Neural crest cell (in vitro differentiated cells): Measurements from ENCODE around the gene GALK1. TPM values are rescaled to one million over a fixed set of nuclear protein-coding genes. Genes with fewer than 3 reads are reported as not detected.

Experiments used
- DNase-seq: peaks from one replicate; pipeline ENCODE4 v3.0.0; 2021; ENCODE audit warnings: low read depth, mixed read lengths, low spot score
- H3K27ac Mint-ChIP-seq: one replicate; pipeline ENCODE4 v1.8.0; 2021; ENCODE audit warnings: mild to moderate bottlenecking, mixed read lengths; ENCODE audit not compliant: unreplicated experiment
- H3K27me3 Mint-ChIP-seq: 2 replicates; pipeline ENCODE4 v1.8.0; 2021; ENCODE audit warnings: low read depth, mild to moderate bottlenecking, mixed read lengths
- H3K36me3 Mint-ChIP-seq: 2 replicates; pipeline ENCODE4 v1.8.0; 2021; ENCODE audit warnings: low read depth, mild to moderate bottlenecking, mixed read lengths
- H3K4me1 Mint-ChIP-seq: 2 replicates; pipeline ENCODE4 v1.8.0; 2021; ENCODE audit warnings: mixed read lengths
- H3K4me3 Mint-ChIP-seq: one replicate; pipeline ENCODE4 v1.8.0; 2021; ENCODE audit warnings: mild to moderate bottlenecking, mixed read lengths
- H3K9me3 Mint-ChIP-seq: 2 replicates; pipeline ENCODE4 v1.8.0; 2021; ENCODE audit warnings: mixed read lengths
- CTCF ChIP-seq: fragments of 200-600 bp; sonication (generic); conservative IDR thresholded peaks from 2 replicates; pipeline ENCODE4 v1.5.0; 2021; ENCODE audit warnings: antibody characterized with exemption, mild to moderate bottlenecking
- total RNA-seq: library from RNA; stranded (reverse); gene quantifications from 2 replicates; pipeline ENCODE4 v1.2.1, GENCODE V29; 2021

The GALK1 gene
- total RNA-seq, 1 donor from 2014 or later, result 13.1 TPM

DNA sequence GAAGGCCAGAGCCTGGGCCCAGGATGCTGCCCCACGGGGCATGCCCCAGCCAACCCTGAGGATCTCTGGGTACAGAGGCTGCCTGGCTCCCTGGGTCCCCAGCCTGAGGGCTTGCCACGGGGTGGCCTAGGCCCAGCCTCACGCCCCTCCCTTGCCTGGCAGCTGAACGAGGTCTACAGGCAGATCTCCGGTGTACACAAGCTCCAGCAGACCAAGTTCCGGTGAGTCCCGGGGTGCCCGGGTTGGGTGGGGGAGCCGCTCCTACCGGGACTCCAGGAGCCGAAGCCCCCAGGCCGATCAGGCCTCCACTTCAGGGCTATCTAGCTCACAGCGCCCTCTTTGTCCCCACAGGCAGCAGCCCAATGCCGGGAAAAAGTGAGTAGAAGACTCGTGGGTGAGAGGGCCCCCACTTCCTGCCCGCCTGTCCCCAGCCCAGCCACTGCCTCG, 24.3 kb downstream of the GALK1 start:
- no peaks in the 10 kb centered on the region for H3K27me3 Mint-ChIP-seq
- no peak overlapping the region for H3K4me3 Mint-ChIP-seq
- H3K4me1 Mint-ChIP-seq, result peaks cover 7% of the 10 kb centered on the region
- DNase-seq, result no peak
- TF ChIP-seq CTCF, result no peak
- H3K9me3 Mint-ChIP-seq, result no peaks in the 10 kb centered on the region
- no peaks in the 10 kb centered on the region for H3K36me3 Mint-ChIP-seq
- H3K27ac Mint-ChIP-seq, result no peak overlapping the region

DNA sequence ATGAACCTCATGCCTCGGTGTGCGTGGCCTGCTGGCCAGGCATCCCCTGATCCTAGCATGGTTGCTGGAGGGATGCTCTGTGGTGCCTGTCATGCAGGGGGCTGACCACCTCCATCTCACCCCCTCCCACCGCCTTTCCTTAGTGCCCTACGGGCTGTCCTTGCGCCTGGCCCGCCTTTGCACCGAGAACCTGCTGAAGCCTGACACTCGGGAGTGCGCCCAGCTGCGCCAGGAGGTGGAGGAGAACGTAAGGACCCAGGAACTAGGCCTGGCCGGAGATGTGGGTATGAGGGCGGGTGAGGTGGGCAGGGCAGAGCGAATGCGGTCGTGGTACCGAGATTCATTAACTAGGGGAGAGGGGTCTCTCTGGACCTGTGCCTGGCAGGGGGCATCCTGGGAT, 24.8 kb downstream of the GALK1 start:
- peaks cover 7% of the 10 kb centered on the region for H3K4me1 Mint-ChIP-seq
- no peaks in the 10 kb centered on the region for H3K27me3 Mint-ChIP-seq
- TF ChIP-seq CTCF, result no peak
- H3K9me3 Mint-ChIP-seq, result no peaks in the 10 kb centered on the region
- no peak overlapping the region for H3K27ac Mint-ChIP-seq
- no peak for DNase-seq
- H3K36me3 Mint-ChIP-seq, result no peaks in the 10 kb centered on the region
- no peak overlapping the region for H3K4me3 Mint-ChIP-seq

DNA sequence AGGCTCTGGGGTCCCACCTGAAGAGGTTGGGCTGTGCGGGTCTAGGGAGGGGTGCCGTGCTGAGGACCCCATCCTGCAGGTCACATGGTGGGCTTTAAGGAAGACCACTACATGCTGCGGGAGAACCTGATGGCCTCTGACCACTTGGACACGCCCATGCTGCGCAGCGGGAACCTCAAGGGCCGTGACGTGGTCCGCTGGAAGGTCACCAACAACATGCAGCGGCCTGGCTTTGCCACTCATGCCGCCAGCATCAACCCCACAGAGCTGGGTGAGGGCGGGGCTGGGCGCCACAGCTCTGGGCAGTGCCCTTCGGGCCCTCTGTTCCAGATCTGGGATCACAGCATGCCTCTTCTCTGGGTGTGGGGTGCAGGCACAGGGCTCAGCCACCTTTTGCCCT, 25.2 kb downstream of the GALK1 start:
- Mint-ChIP-seq H3K4me1 (peaks cover 7% of the 10 kb centered on the region), H3K4me3 (no peak overlapping the region), H3K9me3 (no peaks in the 10 kb centered on the region), H3K27me3 (no peaks in the 10 kb centered on the region), H3K36me3 (no peaks in the 10 kb centered on the region), H3K27ac (no peak overlapping the region)
- no peak for TF ChIP-seq CTCF
- DNase-seq, result no peak

GRCh38 chr17:75739174-75739573, 25.8 kb downstream of the GALK1 start:
- Mint-ChIP-seq H3K36me3 (no peaks in the 10 kb centered on the region), H3K4me3 (no peak overlapping the region), H3K27ac (no peak overlapping the region), H3K4me1 (peaks cover 7% of the 10 kb centered on the region), H3K9me3 (no peaks in the 10 kb centered on the region), H3K27me3 (no peaks in the 10 kb centered on the region)
- DNase-seq, result no peak
- no peak for TF ChIP-seq CTCF

DNA sequence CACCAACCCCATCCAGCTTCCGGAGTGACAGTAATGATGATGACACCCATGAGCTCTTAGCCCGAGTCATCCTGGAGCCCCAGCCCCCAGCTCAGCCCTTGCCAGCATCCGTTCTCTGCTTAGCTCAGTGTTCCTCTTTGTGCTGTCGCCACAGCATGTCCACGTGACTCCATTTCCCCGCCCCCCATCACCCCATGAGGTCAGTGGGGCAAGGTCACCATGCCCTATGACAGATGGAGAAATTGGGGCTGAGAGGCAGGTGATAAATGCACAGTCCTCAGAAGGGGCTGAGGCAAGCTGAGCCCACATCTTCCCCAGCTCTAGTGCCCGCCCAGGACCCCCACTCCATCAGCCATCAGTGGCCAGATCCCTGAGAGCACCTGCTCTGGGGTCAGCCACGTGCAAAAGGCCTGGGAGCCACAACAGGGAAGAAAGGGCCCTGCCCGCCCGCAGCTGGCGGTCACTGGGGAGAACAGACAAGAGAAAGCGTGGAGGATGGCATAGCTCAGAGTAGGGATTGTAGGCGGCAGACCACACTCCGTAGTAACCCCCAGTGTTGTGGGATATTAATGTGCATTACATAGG, 26.7 kb downstream of the GALK1 start:
- H3K27me3 Mint-ChIP-seq, result no peaks in the 10 kb centered on the region
- no peak for DNase-seq
- H3K36me3 Mint-ChIP-seq, result no peaks in the 10 kb centered on the region
- H3K4me3 Mint-ChIP-seq, result no peak overlapping the region
- peaks cover 7% of the 10 kb centered on the region for H3K4me1 Mint-ChIP-seq
- H3K9me3 Mint-ChIP-seq, result no peaks in the 10 kb centered on the region
- H3K27ac Mint-ChIP-seq, result peak overlapping the region; percentile 90
- no peak for TF ChIP-seq CTCF
